Muscle layer of duodenum (tissue), 2 donors: ENCODE measurements around the gene LIN52.

Experiments
- H3K27ac ChIP-seq: one replicate; pipeline ENCODE4 v1.7.0; 2013; ENCODE audit warnings: mild to moderate bottlenecking, low read length
- H3K27me3 ChIP-seq: one replicate; pipeline ENCODE4 v1.7.0; 2013; ENCODE audit warnings: low read depth, mild to moderate bottlenecking, control low read depth, low read length
- H3K36me3 ChIP-seq, 2 donors: one replicate each; pipeline ENCODE4 v1.7.0; 2013; ENCODE audit warnings: low read length in 2 of 2, control low read depth in 1 of 2, mild to moderate bottlenecking in 1 of 2; ENCODE audit not compliant: insufficient read depth in 2 of 2, control insufficient read depth in 1 of 2
- H3K4me1 ChIP-seq, 2 donors: one replicate each; pipeline ENCODE4 v1.7.0; 2013; ENCODE audit warnings: low read length in 2 of 2, mild to moderate bottlenecking in 2 of 2, control low read depth in 1 of 2, moderate library complexity in 1 of 2; ENCODE audit not compliant: insufficient read depth in 2 of 2, control insufficient read depth in 1 of 2
- H3K4me3 ChIP-seq, 2 donors: one replicate each; pipeline ENCODE4 v1.7.0; 2013; ENCODE audit warnings: low read length in 2 of 2, low read depth in 1 of 2, mild to moderate bottlenecking in 1 of 2
- H3K9me3 ChIP-seq, 2 donors: one replicate each; pipeline ENCODE4 v1.7.0; 2013; ENCODE audit warnings: low read length in 2 of 2, control low read depth in 1 of 2, mild to moderate bottlenecking in 1 of 2; ENCODE audit not compliant: control insufficient read depth in 1 of 2
- donor health status: healthy.

LIN52 gene

DNA sequence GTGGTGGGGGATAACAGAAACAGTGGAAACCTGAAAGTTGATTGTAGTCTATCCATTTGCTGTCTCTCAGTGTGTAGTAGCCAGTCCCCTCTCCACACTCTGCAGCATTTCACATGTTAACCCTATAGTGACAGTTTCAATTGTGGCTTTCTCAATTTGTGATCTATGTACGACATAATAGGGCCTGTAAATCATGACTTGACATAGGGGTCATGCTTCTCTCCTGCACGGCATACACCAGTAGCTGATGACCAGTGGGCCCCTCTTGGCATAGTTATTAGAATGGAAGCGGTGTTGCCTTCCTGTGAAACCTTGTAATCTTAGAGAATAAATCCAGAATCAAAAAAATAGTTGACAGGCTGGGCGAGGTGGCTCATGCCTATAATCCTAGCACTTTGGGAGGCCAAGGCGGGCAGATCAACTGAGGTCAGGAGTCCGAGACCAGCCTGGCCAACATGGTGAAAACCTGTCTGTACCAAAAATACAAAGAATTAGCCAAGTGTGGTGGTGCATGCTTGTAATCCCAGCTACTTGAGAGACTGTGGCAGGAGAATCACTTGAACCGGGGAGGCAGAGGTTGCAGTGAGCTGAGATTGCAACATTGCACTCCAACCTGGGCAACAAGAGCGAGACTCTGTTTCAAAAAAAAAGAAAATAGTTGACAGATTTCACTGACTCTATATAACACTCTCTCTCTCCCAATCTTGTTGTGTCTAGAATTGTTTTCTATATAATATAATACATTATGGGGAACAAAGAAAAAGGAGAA, 109.9 kb downstream of the LIN52 start:
- H3K4me3 ChIP-seq: no peak overlapping the region
- H3K4me1 ChIP-seq: no peaks in the 10 kb centered on the region
- no peak overlapping the region for H3K27ac ChIP-seq
- H3K9me3 ChIP-seq: no peaks in the 10 kb centered on the region
- H3K36me3 ChIP-seq: peaks cover 9% of the 10 kb centered on the region in 2 donors
- no peaks in the 10 kb centered on the region for H3K27me3 ChIP-seq

DNA sequence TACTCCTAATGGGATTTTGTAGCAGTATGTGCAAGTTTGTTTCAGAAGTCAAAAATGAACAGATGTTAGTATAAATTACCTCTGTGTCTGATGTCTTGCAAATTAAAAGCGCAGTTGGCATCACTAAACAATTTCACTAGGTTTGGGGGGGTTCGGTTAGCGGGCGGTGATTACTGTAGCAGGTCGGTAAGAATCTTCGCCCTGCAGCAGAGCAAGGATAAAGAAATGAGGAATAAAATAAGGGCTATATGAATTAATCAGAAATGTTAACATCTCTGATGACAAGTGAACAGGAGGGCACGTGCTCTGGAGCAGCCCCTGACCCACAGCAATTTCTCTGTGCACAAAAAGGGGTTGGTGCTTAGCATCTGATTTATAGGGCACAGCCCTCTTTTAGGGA, 110.9 kb downstream of the LIN52 start:
- no peak overlapping the region for H3K4me3 ChIP-seq
- no peak overlapping the region for H3K27ac ChIP-seq
- no peaks in the 10 kb centered on the region for H3K9me3 ChIP-seq
- no peaks in the 10 kb centered on the region for H3K4me1 ChIP-seq
- H3K27me3 ChIP-seq: no peaks in the 10 kb centered on the region
- peaks cover 10% of the 10 kb centered on the region in 2 donors for H3K36me3 ChIP-seq

DNA sequence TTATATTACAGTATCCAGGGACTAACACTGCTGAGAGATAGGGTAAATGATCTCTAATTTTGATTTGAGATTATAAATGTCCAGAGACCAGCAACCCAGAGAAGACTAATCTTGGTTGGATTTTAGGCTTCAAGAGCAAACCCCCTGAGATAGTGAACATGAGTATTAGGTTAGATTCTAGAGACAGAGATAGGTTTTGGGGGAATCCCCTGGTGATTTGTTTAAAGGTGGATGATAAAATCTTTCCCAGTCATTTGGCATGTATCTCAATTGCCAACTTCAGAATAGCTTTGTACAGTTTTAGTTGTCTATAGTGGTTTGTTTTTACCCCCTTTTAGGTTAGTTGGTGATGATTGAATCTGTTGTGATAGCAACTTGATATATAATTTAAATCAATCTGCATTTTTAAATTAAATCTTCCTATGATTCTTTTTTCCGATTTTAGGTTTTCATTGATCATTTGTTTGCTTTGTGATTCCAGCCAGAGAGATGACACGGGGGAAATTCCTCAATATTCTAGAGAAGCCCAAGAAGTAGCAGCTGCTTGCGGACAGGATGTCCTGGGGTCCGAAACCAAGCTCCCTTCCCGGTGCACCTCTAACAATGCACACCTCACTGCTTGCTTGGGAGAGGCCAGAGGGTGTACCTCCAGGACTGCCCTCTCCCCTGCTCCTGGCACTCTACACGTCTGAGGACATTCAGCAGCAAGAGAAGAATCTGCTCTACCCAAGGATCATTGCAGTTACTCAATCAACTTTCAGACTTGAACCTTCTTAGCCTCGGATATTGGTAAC, 113.9 kb downstream of the LIN52 start:
- Histone ChIP-seq H3K9me3 (no peaks in the 10 kb centered on the region), H3K36me3 (peaks cover 17 to 25% of the 10 kb centered on the region in 2 donors), H3K4me3 (no peak overlapping the region), H3K27ac (no peak overlapping the region), H3K27me3 (no peaks in the 10 kb centered on the region), H3K4me1 (no peaks in the 10 kb centered on the region)

DNA sequence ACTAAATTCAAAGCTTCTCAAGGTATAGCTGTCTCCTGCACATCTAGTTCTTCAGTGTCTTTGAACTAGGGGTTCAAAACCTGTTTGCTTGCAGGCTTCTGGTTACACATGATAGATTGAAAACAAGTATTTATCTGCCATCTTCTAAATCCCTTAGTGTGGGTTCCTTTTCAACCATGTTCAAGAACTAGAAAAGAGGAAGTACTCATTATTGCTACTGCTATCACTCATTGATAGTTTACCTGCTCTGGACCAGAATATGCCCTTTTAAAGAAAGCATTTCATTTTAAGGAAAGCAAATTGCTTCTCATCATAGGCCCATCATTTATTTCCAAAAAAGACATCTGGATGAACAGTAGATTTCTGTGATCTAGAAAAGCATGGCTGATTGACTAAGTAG, 117.4 kb downstream of the LIN52 start:
- no peaks in the 10 kb centered on the region for H3K9me3 ChIP-seq
- H3K27ac ChIP-seq: no peak overlapping the region
- H3K27me3 ChIP-seq: no peaks in the 10 kb centered on the region
- H3K36me3 ChIP-seq: peaks cover 17 to 26% of the 10 kb centered on the region in 2 donors
- no peaks in the 10 kb centered on the region for H3K4me1 ChIP-seq
- no peak overlapping the region for H3K4me3 ChIP-seq

DNA sequence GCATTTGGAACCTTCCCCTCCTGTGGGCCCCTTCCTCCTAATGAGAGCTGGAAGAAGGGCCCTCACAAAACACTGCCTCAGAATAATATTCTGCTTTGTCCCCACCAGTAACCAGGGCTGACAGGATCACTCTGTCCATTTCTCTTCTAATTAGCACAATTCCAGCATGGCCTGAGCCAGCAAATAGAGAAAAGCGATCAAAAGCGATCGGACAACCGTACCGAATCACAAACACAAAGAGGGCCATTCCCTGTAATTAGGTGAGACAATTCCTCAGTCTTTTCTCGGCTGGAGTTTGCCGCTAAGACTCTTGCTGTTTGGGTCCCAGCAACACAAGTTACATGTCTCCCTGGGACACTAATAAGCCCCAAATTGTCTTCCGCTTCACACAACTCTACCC, 118.9 kb downstream of the LIN52 start:
- H3K27me3 ChIP-seq: no peaks in the 10 kb centered on the region
- peaks cover 17 to 26% of the 10 kb centered on the region in 2 donors for H3K36me3 ChIP-seq
- no peak overlapping the region for H3K27ac ChIP-seq

DNA sequence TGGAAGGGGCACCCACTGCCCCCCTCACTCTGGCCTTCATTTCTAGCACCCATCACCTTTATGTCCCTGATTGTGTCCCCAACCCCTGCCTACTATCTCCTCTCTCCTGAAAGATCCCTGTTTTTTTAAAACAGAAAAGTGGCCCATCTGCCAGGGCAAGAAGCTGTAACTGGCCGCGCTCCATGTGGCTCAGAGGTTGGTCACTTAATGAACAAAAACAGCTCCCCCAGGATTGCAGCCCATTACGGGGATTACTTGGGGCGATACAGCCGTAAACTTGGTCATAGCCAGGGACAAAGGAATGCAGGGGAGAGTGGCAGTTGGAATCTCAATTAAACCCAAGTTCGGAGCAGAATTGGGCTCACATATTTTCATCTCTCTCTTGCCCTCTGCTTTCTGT, 119.7 kb downstream of the LIN52 start:
- Histone ChIP-seq H3K36me3 (peaks cover 10 to 19% of the 10 kb centered on the region in 2 donors), H3K4me3 (no peak overlapping the region), H3K9me3 (no peaks in the 10 kb centered on the region), H3K27me3 (no peaks in the 10 kb centered on the region), H3K4me1 (no peaks in the 10 kb centered on the region), H3K27ac (no peak overlapping the region)

More for the DNA sequence above, 118.9 kb downstream of the LIN52 start:
- Histone ChIP-seq H3K4me3 (no peak overlapping the region), H3K9me3 (no peaks in the 10 kb centered on the region), H3K4me1 (no peaks in the 10 kb centered on the region)

DNA sequence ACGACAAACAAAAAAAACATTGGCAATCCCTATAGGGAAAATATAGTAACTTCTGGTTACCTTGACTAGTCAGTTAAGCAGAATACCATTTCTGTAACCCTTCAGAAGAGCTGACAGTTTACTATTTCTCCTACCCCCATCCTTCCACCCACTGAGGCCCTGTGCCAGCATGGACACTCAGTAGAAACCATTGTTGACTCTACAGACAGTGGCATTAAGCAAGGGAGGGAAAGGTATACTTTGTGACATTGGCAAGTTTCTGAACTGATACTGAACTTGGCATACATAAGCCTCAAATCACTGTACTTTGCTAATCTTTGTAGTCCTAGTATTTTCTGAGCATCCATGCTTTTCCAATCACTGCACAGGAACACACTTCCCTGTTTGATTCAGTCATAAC, 121.1 kb downstream of the LIN52 start:
- Histone ChIP-seq H3K27me3 (no peaks in the 10 kb centered on the region), H3K27ac (no peak overlapping the region), H3K4me3 (no peak overlapping the region), H3K36me3 (peaks cover 7 to 16% of the 10 kb centered on the region in 2 donors), H3K4me1 (no peaks in the 10 kb centered on the region), H3K9me3 (no peaks in the 10 kb centered on the region)

DNA sequence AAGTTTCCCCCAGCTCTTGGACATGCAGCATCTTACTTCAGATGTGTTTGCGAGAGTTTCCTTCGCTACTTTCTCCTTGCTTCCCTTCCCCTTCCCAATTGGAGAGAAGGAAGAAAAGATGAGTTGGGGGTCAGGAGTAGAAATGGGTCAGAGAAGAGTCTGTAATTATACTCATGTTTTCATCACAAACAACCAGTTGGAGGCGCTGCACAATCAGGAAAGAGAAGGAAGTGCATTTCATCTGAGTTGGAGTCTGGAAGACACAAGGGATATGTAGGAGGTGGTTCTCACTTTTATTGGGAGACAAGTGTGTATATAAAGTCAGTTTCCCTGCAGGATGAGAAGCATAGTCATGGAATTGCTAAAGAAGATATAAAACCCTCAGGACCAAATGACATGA, 123.2 kb downstream of the LIN52 start:
- H3K27ac ChIP-seq: no peak overlapping the region
- no peak overlapping the region for H3K4me3 ChIP-seq
- peaks cover 4 to 8% of the 10 kb centered on the region in 2 donors for H3K36me3 ChIP-seq
- no peaks in the 10 kb centered on the region for H3K27me3 ChIP-seq
- no peaks in the 10 kb centered on the region for H3K4me1 ChIP-seq
- no peaks in the 10 kb centered on the region for H3K9me3 ChIP-seq

DNA sequence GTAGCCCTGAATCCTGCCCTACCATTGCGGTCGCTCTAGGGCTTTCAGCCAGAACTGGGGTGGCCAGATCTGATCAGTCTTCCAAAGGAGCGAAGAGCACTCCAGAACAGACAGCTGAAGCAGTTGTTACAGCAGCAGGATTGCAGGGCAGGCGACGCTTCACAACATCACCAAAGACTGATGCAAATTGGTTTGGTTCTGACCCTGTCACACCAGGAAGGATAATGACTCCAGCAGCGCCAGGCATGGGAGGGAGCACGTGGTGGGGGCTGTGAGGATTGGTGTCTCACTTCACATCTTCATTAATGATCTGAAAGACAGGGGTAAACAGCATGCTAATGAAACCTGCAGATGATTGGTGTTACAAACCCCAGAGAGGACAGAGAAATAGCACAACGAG, 123.9 kb downstream of the LIN52 start:
- H3K27me3 ChIP-seq: no peaks in the 10 kb centered on the region
- H3K4me1 ChIP-seq: no peaks in the 10 kb centered on the region
- H3K36me3 ChIP-seq: peaks cover 0 to under 1% of the 10 kb centered on the region in 2 donors
- no peaks in the 10 kb centered on the region for H3K9me3 ChIP-seq
- H3K27ac ChIP-seq: no peak overlapping the region
- H3K4me3 ChIP-seq: no peak overlapping the region

DNA sequence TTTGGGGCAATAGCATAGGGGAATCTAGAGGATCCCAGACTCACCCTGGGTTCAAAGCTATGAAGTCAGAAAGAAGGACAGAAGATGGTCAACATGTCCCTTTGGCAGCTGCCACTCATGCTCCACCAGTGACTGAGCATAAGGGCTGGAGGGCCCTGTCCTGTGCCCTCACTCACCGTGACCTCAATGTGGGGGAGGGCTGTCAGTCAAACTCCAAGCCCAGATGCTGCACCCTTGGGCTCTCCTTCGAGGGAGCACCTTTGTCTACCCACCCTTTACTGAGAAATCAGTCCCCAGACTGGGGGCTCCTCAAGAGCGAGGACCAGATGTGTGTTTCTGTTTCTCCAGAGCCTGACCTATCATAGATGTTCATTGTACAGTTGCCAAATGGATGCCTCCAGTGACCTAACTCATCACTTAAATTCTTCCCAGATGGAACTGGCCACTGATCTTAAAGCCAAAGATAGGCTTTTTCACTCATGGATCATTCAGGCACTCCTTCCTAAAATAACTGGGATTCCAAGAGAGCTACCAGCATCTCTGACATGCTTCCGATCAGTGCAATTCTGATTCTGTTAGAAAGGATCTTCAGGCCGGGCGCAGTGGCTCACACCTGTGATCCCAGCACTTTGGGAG, 127.3 kb downstream of the LIN52 start:
- Histone ChIP-seq H3K4me3 (no peak overlapping the region), H3K9me3 (no peaks in the 10 kb centered on the region), H3K4me1 (no peaks in the 10 kb centered on the region), H3K36me3 (no peaks in the 10 kb centered on the region), H3K27ac (no peak overlapping the region), H3K27me3 (no peaks in the 10 kb centered on the region)
